NCI-H1092 (cell line): Measurements from ENCODE around the gene B3GNT3.

Experiments used
- DNase-seq: peaks from one replicate; lab custom pipeline; 2025; lab: John Stamatoyannopoulos, UW

The B3GNT3 gene

DNA sequence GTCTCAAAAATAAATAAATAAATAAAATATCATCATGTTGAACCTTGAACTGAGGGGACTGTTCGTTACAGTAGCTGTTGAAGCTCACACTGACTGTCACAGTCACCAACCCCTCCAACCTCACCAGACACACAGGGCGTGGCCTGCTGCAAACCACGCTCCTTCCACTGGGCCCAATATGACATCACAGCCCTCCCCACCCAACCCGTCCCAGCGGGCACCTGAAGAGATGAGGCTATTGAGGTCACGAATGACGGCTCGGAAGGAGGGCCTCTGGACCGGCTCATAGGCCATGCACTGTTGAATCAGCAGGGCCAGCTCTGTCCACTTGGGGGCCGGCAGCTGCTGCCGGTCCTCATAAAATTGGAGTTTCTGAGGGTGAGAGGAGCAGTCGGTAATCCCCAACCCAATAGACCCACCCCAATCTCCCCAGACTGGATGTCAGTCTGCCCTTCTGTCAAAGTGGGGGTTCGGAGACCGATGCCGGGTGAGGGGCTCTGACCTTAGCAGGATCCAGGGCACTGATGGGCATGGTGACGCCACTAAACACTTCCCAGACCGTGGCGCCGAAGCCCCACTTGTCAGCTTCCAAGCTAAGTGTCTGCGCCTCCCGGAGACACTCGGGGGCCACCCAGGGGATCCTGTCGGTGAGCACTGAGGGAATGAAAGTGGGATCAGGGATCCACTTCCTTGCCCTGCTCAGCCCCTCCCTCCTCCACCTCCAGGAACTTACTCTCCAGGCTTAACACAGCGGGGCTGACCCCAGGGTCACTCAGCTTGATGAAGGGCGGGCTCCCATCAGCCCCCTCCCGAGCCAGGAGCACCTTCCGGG, 39.6 kb downstream of the B3GNT3 start:
- no peak for DNase-seq

DNA sequence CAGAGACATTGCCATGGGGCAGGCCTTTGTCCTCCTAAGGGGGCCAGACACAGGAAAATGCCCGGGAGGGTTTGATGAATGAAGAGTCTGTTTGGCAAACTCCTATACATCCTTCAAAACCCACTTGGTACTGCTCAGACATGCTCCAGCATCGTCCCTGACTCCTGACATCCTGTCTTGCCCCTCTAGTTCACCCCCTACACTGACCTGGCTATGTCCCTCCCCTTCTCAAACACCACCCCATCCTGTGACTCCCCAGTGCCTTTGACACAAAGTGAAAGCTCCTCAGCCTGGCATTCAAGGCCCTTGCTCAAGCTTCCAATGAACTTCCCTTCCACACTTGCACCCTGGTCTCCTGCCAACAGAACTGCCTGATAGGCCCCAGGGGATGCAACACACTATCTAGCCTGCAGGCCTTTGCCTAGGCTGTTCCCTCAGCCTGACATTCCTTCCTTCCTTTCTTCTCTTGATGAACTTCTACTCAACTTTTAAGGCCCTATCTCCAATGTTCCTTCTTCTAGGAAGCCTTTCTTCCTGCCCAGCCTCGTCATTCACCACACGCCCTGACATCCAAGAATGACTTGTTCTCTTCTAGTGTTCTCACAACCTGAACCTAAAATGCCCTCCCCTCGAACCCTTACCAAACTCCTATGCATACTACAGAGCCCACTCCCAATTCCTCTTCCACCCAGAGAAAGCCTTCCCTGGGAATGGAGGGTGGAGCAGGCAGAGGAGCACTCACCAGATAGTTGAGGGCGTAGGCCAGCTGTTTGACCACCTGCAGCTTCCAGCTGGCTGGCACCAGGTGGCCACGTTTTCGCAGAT, 40.5 kb downstream of the B3GNT3 start:
- DNase-seq = no peak

GRCh38 chr19:17836530-17836929, 41.6 kb downstream of the B3GNT3 start:
- DNase-seq = no peak

GRCh38 chr19:17837972-17838371, 43.0 kb downstream of the B3GNT3 start:
- no peak for DNase-seq

GRCh38 chr19:17840019-17840418, 45.1 kb downstream of the B3GNT3 start:
- no peak for DNase-seq

- no peak for DNase-seq
Measured at GRCh38 chr19:17841371-17841809, 46.5 kb downstream of the B3GNT3 start.

GRCh38 chr19:17841810-17842662, 47.1 kb downstream of the B3GNT3 start:
- peak; percentile 84 for DNase-seq

DNA sequence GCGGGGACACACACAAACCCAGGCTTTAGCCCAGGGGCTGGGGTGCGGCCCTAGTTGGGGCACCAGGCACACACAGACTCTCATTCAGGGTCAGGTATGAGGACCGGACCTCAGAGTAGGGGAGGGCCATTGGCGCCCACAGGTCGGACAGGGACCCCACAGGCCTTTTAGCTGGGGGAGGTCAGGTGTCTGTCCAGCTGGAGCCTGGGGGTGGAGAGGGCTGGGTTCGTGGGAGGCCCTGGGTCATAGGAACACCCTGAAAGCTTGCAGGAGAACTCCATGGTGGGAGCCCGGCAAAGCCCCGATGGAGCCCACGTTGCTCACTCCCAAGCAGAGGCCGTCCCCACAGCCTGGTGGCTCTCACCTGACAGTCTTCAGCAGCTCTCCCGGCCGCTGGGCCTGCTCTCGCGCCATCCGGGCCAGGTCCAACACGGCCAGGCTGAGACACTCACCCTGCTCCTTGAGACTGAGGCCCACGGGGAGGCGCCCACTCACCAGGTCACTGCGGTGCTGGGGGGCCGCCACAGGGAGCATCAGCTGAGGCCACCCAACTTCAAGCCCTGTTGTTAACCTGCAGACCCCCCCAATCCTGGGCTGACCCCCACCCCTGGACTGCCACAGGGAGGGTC, 47.8 kb downstream of the B3GNT3 start:
- no peak for DNase-seq

GRCh38 chr19:17843292-17843827, 48.4 kb downstream of the B3GNT3 start:
- DNase-seq = no peak

DNA sequence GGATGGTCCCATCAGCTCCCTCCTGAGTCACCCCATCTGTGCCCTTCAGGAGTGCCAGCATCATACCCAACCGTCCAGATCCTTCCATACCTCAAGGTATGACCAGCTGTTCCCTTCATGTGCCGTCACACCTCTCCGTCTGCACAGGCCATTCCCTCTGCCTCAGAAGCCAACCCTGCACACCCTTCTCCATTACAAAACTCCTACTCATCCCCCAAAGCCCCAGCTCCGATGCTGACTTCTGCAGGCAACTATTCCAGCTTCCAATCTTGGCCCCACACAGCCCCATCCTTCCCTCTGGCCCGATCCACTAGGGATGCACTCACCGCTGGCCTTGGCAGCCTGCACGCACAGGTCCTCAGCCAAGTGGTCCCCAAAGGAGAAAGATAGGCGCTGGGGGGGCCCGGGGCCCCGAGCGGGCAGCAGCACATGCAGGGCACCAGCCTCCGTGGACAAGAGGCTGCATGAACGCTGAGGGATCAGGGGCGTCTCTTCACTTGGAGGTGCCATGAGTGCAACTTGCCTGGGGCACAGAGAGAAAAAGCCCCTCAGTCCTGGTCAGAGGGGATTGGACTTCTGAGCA, 49.1 kb downstream of the B3GNT3 start:
- no peak for DNase-seq

GRCh38 chr19:17846146-17846545, 51.2 kb downstream of the B3GNT3 start:
- DNase-seq = no peak

GRCh38 chr19:17847538-17848366, 52.8 kb downstream of the B3GNT3 start, which contains the start of gene JAK3:
JAK3 (minus strand) TSS chr19:17847982; CDS start chr19:17844417, 3,565 bp downstream.
- peak; percentile 21 for DNase-seq

DNA sequence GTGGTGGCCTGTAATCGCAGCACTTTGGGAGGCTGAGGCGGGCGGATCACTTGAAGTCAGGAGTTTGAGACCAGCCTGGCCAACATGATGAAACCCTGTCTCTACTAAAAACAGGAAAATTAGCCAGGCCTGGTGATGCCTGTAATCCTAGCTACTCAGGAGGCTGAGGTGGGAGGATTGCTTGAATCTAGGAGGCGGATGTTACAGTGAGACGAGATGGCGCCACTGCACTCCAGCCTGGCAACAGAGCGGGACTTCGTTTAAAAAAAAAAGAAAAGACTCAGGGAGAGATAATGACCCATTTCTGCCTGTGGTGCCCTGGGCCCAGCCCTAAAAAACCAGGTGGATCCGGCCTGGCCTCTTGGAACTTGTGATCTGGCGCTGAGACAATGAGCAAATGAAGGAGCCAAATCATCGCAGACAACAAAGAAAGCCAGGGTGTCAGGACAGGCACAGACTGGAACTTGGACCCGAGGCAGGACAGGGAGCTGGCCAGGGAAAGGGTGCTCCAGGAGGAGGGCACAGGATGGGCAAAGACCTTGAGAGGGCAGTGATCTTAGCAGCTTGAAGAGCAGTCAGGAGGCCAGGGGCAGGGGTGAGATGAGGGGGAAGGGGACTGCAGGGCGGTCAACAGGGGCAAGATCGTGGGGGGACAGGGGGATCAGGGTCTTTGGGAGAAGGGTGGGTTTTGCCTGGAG, 53.8 kb downstream of the B3GNT3 start:
- no peak for DNase-seq

DNA sequence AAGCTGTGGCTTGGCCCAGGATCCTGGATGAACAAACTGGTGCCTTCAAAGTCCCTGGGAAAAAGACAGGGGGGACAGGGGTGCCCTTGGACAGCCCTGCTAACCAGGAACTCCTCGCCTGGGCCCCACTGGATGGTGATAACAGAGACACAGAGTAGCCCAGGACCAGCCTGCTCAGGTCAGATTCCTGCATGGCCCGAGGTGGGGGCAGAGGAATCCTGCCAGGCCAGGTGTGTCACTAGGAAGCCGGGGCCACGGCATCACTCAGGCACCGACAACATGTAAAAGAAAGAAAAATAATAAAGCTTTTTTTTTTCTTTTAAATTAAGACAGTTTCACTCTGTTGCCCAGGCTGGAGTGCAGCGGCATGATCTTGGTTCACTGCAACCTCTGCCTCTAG, 59.1 kb downstream of the B3GNT3 start:
- DNase-seq = no peak

DNA sequence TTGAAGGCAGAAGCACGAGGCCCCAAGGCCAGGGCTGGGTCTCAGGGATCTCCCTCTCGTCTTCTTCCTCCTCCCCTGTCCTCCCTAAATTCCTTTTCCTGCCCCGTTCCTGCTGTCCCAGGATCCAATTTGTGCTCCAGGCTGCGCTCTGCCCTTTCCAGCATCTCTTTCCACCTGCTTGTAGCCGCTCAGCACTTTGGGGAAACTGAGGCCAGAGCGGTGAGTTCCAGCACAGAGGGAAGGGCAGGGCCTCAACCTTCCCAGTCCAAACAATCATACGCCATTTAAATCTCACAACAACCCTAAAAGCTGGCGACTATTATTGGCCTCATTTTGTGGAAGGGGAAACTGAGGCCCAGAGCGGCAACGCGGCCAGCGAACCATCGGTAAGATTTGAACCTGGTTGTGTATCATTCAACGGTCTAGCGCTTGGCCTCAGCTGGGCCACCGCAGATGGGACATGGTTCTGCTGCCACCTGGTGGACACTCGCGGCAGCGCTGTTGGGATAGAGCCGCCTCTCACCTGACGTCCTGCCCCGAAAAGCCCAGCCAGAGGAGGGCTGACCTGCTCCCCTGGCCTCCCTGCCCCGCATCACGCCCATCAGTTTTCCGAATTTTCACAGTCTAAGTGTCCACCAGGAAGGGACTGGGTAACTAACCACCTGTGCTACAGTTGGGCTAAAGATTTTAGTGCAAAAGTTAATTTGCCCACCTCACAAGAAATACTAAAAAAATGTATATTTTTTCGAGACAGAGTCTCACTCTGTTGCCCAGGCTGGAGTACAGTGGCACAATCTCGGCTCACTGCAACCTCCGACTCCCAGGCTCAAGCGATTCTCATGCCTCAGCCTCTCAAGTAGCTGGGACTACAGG, 60.6 kb downstream of the B3GNT3 start:
- DNase-seq = peak; percentile 58

GRCh38 chr19:17859533-17860330, 64.8 kb downstream of the B3GNT3 start, which contains the start of gene RPL18A:
RPL18A (plus strand) TSS chr19:17859910; CDS start chr19:17859957, 47 bp downstream.
- DNase-seq = peak; percentile 100

GRCh38 chr19:17860331-17860992, 65.5 kb downstream of the B3GNT3 start:
- no peak for DNase-seq
